Lung (tissue), 12 donors: ENCODE data around the gene RHEB. TPM values are rescaled to one million over a fixed set of nuclear protein-coding genes. Genes with fewer than 3 reads are reported as not detected.
"Not testable (repeated sequence)": the region's sequence is repeated elsewhere in the genome, so short reads cannot be mapped to it uniquely, and the experiment has no call there.

Experiments used
- ATAC-seq: fragments of 200-7000 bp; cut with Tn5 transposase; one replicate; pipeline ENCODE4 v1.9.1; 2020; ENCODE audit warnings: moderate number of reproducible peaks; ENCODE audit not compliant: insufficient read depth, low FRiP score
- DNase-seq, 3 donors: peaks; one replicate each; pipeline ENCODE4 v3.0.0-alpha.2; 2013 to 2017
- H3K27ac ChIP-seq, 2 donors: one replicate each; pipeline ENCODE4 v1.5.1; 2013; ENCODE audit warnings: mild to moderate bottlenecking in 2 of 2, moderate library complexity in 2 of 2, control low read depth in 1 of 2, inconsistent platforms in 1 of 2, low read depth in 1 of 2, low read length in 1 of 2
- H3K27me3 ChIP-seq, 3 donors: one replicate each; pipeline ENCODE4 v1.5.1; 2013; ENCODE audit warnings: low read length in 2 of 3; ENCODE audit not compliant: control insufficient read depth in 3 of 3, insufficient read depth in 3 of 3
- H3K36me3 ChIP-seq, 4 donors: one replicate each; pipeline ENCODE4 v1.5.1; 2013; ENCODE audit warnings: low read length in 4 of 4, mild to moderate bottlenecking in 1 of 4, moderate library complexity in 1 of 4; ENCODE audit not compliant: control insufficient read depth in 4 of 4, insufficient read depth in 4 of 4
- H3K4me1 ChIP-seq, 5 donors: one replicate each; pipeline ENCODE4 v1.5.1; 2013; ENCODE audit warnings: low read length in 5 of 5, mild to moderate bottlenecking in 2 of 5, moderate library complexity in 1 of 5; ENCODE audit not compliant: control insufficient read depth in 5 of 5, insufficient read depth in 5 of 5
- H3K4me3 ChIP-seq: one replicate; pipeline ENCODE4 v1.5.1; 2013; ENCODE audit warnings: mild to moderate bottlenecking, control low read depth, moderate library complexity
- H3K9ac ChIP-seq, 2 donors: one replicate each; pipeline ENCODE4 v1.5.1; 2013; ENCODE audit warnings: low read length in 2 of 2, control low read depth in 1 of 2; ENCODE audit not compliant: insufficient read depth in 1 of 2
- H3K9me3 ChIP-seq, 4 donors: one replicate each; pipeline ENCODE4 v1.5.1; 2013; ENCODE audit warnings: low read length in 3 of 4, mild to moderate bottlenecking in 1 of 4, moderate library complexity in 1 of 4; ENCODE audit not compliant: control insufficient read depth in 4 of 4, insufficient read depth in 3 of 4
- CTCF ChIP-seq: IDR thresholded peaks from 2 replicates; pipeline ENCODE4 v1.5.1; 2012; ENCODE audit warnings: mild to moderate bottlenecking; ENCODE audit errors: control extremely low read depth, extremely low read depth
- WGBS, 2 donors: extraction: QIAGEN DNeasy Blood & Tissue Kit; methylation state at CpG; one replicate each; pipeline ENCODE4 v1.1.7; 2013; 5-methylcytosine and 5-hydroxymethylcytosine counted together
- polyA plus RNA-seq, 2 donors: library from polyadenylated mRNA; stranded (reverse); fragments of 200-250 nt; gene quantifications; one replicate each; pipeline ENCODE4 v1.2.1, GENCODE V29; 2013
- total RNA-seq, 2 donors: library from RNA; depleted of rRNA in 1 of 2; stranded (reverse); fragments of >200 nt in 1 of 2; gene quantifications; one replicate each; pipeline ENCODE4 v1.2.1, GENCODE V29; 2014 to 2021
- donor health status: control.
- donor health status: control.
- donor health status: Bipolar disorder and iron deficiency.
- donor health status: healthy.
- donor health status: DM: yes; HTN: yes; CAD: no.

Gene RHEB
- total and polyA plus RNA-seq, 4 donors = 65.6 to 117 (median 83.8) TPM

DNA sequence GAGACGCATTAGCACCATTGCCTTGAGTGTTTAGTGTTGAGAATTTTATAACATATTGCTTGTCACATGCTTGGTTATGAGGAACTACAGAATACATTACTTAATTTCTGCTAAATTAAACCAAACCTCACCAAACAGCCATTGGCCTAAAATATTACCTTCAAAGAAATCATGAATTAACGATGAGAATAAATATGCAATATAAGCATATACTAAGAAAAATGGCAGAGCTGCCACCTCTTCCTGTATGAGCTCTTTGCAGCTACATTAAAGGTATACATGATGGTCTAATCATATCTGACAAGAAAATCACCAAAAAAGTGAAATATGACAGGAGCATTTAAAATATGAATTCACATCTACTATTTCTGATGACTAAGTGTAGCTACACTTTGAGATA is 5.2 kb upstream of the RHEB start:
- 67 to 96% methylated on average over 2 of the region's 2 CpGs for WGBS, 2 donors
- Histone ChIP-seq H3K36me3 (no peaks in the 10 kb centered on the region), H3K9ac (no peak overlapping the region), H3K4me3 (no peak overlapping the region), H3K9me3 (peaks cover 0 to under 1% (median 0%) of the 10 kb centered on the region in 4 donors), H3K4me1 (peaks cover 0 to 11% (median 0%) of the 10 kb centered on the region in 5 donors), H3K27me3 (no peaks in the 10 kb centered on the region), H3K27ac (no peak overlapping the region)
- DNase-seq (no peak), ATAC-seq (no peak)
- no peak for TF ChIP-seq CTCF

DNA sequence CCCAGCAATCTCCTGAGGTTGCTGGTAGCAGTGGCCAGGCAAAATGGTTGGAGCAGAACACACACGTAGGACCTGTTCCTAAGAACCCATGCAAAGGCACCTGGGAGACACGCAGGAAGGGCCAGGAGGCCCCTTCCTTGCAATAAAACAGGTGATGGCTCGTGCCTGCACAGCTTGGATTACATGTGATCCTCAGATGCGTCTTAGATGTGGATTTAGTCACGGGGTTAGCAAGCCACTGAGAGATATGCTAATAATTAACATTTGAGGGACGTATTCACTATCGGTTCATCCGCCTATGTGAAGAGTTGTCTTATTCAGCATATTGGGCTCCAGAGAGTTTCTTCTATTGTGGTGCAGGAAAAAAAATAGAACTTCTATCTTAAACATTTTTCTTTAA is 4.6 kb upstream of the RHEB start:
- no peak overlapping the region for H3K9ac ChIP-seq
- no peak overlapping the region for H3K27ac ChIP-seq
- TF ChIP-seq CTCF = no peak
- WGBS, 2 donors = 91 to 97% methylated on average over 8 of the region's 8 CpGs
- peaks cover 0 to 11% (median 0%) of the 10 kb centered on the region in 5 donors for H3K4me1 ChIP-seq
- DNase-seq (no peak), ATAC-seq (no peak)
- no peaks in the 10 kb centered on the region for H3K27me3 ChIP-seq
- H3K36me3 ChIP-seq = no peaks in the 10 kb centered on the region
- no peaks in the 10 kb centered on the region for H3K9me3 ChIP-seq
- H3K4me3 ChIP-seq = no peak overlapping the region

- ATAC-seq = peak; percentile 1
- 11 to 12% methylated on average over 54 to 55 of the region's 55 CpGs for WGBS, 2 donors
- TF ChIP-seq CTCF = no peak
- Histone ChIP-seq H3K36me3 (no peaks in the 10 kb centered on the region), H3K9me3 (no peaks in the 10 kb centered on the region), H3K27ac (peak overlapping the region; percentile 68 to 76), H3K4me1 (peaks cover 0 to 34% (median 17%) of the 10 kb centered on the region in 5 donors), H3K27me3 (no peaks in the 10 kb centered on the region), H3K4me3 (peak overlapping the region; percentile 2), H3K9ac (peak overlapping the region in 1 of 2 donors; percentile 83)
- peak in 2 of 3 donors; percentile 25 to 46 for DNase-seq
Measured at GRCh38 chr7:151520419-151521261, 945 bp upstream of the RHEB start.

GRCh38 chr7:151518947-151519764 is 539 bp downstream of the RHEB start:
- H3K9me3 ChIP-seq, H3K36me3 ChIP-seq, H3K27me3 ChIP-seq: not testable (repeated sequence)
- DNase-seq (peak in 2 of 3 donors; percentile 41 to 43), ATAC-seq (peak; percentile 79)
- H3K4me3 ChIP-seq = peak overlapping the region; percentile 91
- 0% methylated on average over 67 to 114 of the region's 118 CpGs for WGBS, 2 donors
- H3K27ac ChIP-seq = peak overlapping the region; percentile 97 to 100
- H3K9ac ChIP-seq = peak overlapping the region; percentile 53 to 81
- H3K4me1 ChIP-seq = peaks cover 0 to 39% (median 20%) of the 10 kb centered on the region in 5 donors
